HepG2 (cell line): ENCODE data around the gene PYCR2. TPM values are rescaled to one million over a fixed set of nuclear protein-coding genes. Genes with fewer than 3 reads are reported as not detected.

ENCODE experiments used
- CENPX ChIP-seq: sonication (generic); formaldehyde crosslinking; IDR thresholded peaks from 2 replicates; pipeline ENCODE4 v1.9.0; 2021; ENCODE audit warnings: mild to moderate bottlenecking, missing genetic modification reagents, moderate library complexity
- EED ChIP-seq: sonication (generic); formaldehyde crosslinking; IDR thresholded peaks from 2 replicates; pipeline ENCODE4 v1.5.0; 2020; ENCODE audit warnings: mild to moderate bottlenecking, missing genetic modification reagents
- KLF15 ChIP-seq: sonication (generic); formaldehyde crosslinking; IDR thresholded peaks from 2 replicates; pipeline ENCODE4 v1.8.1; 2023; ENCODE audit warnings: borderline replicate concordance, mild to moderate bottlenecking, inconsistent platforms, missing genetic modification reagents, mixed read lengths
- MED1 ChIP-seq: sonication (generic); formaldehyde crosslinking; IDR thresholded peaks from 2 replicates; pipeline ENCODE4 v1.4.0; 2020; ENCODE audit warnings: missing genetic modification reagents
- MTF1 ChIP-seq: sonication (generic); formaldehyde crosslinking; IDR thresholded peaks from 2 replicates; pipeline ENCODE4 v1.5.0; 2020; ENCODE audit warnings: missing genetic modification reagents
- MYC ChIP-seq: sonication (generic); formaldehyde crosslinking; IDR thresholded peaks from 2 replicates; pipeline ENCODE4 v1.9.0; 2021; ENCODE audit warnings: missing genetic modification reagents, borderline replicate concordance
- NCOA5 ChIP-seq: sonication (generic); formaldehyde crosslinking; IDR thresholded peaks from 2 replicates; pipeline ENCODE4 v1.4.0; 2020; ENCODE audit warnings: missing genetic modification reagents
- PHF5A ChIP-seq: IDR thresholded peaks from one replicate; pipeline ENCODE4 v1.6.1; 2018; ENCODE audit warnings: low read depth, missing genetic modification reagents; ENCODE audit not compliant: unreplicated experiment
- PLRG1 ChIP-seq: fragments of 450-650 bp; conservative IDR thresholded peaks from 2 replicates; pipeline ENCODE4 v1.6.1; 2016
- PRMT3 ChIP-seq: sonication (generic); formaldehyde crosslinking; IDR thresholded peaks from 2 replicates; pipeline ENCODE4 v1.8.1; 2022; ENCODE audit warnings: low read depth, mild to moderate bottlenecking, moderate library complexity, missing genetic modification reagents, borderline replicate concordance
- SP2 ChIP-seq: sonication (generic); formaldehyde crosslinking; IDR thresholded peaks from 2 replicates; pipeline ENCODE4 v1.5.1; 2020; ENCODE audit warnings: mild to moderate bottlenecking, missing genetic modification reagents
- SP5 ChIP-seq: IDR thresholded peaks from 2 replicates; pipeline ENCODE4 v1.6.1; 2016; ENCODE audit warnings: low read depth, borderline replicate concordance
- XRCC5 ChIP-seq: fragments of 200-400 bp; formaldehyde crosslinking; optimal IDR thresholded peaks from 2 replicates; pipeline ENCODE3; 2017; ENCODE audit warnings: mild to moderate bottlenecking, low read length
- ZFP36L1 ChIP-seq: sonication (generic); formaldehyde crosslinking; IDR thresholded peaks from 2 replicates; pipeline ENCODE4 v1.8.0; 2022; ENCODE audit warnings: mild to moderate bottlenecking, missing genetic modification reagents, moderate library complexity
- ZNF225 ChIP-seq: sonication (generic); formaldehyde crosslinking; IDR thresholded peaks from 2 replicates; pipeline ENCODE4 v1.4.0; 2020; ENCODE audit warnings: mild to moderate bottlenecking, missing genetic modification reagents
- ZNF331 ChIP-seq: sonication (generic); formaldehyde crosslinking; IDR thresholded peaks from 2 replicates; pipeline ENCODE4 v1.4.0; 2020; ENCODE audit warnings: missing genetic modification reagents
- polyA plus RNA-seq, 8 experiments: library from polyadenylated mRNA; depleted of rRNA in 3 of 8; stranded (reverse) in 7 of 8; unstranded in 1 of 8; fragments of >200 nt; fragmentation: Illumina TruSeq in 4 of 8; extraction: Trizol in 4 of 8; gene quantifications; 2 replicates each; pipeline versions ENCODE4 v1.2.1 to v1.2.3, GENCODE V29; 2011 to 2016; ENCODE audit warnings: low read depth in 4 of 8, missing spikeins in 1 of 8, mixed read lengths in 1 of 8; ENCODE audit not compliant: insufficient read depth in 1 of 8
- total RNA-seq, 5 experiments: library from RNA; depleted of rRNA; stranded (reverse); fragments of >200 nt; fragmentation: Illumina TruSeq; extraction: Trizol; gene quantifications; 2 replicates each; pipeline ENCODE4 v1.2.3, GENCODE V29; 2016; ENCODE audit warnings: low read depth in 1 of 5
- TF ChIP-seq, protein P1 (sequence below): sonication (generic); formaldehyde crosslinking; IDR thresholded peaks from 2 replicates; pipeline ENCODE4 v1.4.0; 2020; ENCODE audit warnings: mild to moderate bottlenecking, missing genetic modification reagents
- TF ChIP-seq, protein P2 (sequence below): sonication (generic); formaldehyde crosslinking; IDR thresholded peaks from 2 replicates; pipeline ENCODE4 v1.4.0; 2020; ENCODE audit warnings: missing genetic modification reagents
- TF ChIP-seq, protein P3 (sequence below): sonication (generic); formaldehyde crosslinking; IDR thresholded peaks from 2 replicates; pipeline ENCODE4 v1.9.0; 2021; ENCODE audit warnings: mild to moderate bottlenecking, missing genetic modification reagents

Gene PYCR2
- total and polyA plus RNA-seq, 2 of the 13 experiments (the other 11 are each of a cell fraction or from before 2014, with no cell fraction given), result 47.2 to 47.8 TPM

GRCh38 chr1:225911191-225912130 lies 12.6 kb downstream of the PYCR2 start (continued):
- TF ChIP-seq ZFP36L1 (CRISPR knock-in tag) (no peak), MYC (CRISPR knock-in tag) (peak; percentile 49; the same call in 1 of the 2 replicates), XRCC5 (peak; percentile 55), MTF1 (CRISPR knock-in tag) (no peak), PRMT3 (CRISPR knock-in tag) (no peak), ZNF225 (CRISPR knock-in tag) (no peak), SP5 (CRISPR knock-in tag) (no peak), PHF5A (CRISPR knock-in tag) (no peak), SP2 (CRISPR knock-in tag) (no peak), PLRG1 (no peak), MED1 (CRISPR knock-in tag) (peak; percentile 13; the same call in 1 of the 2 replicates), NCOA5 (CRISPR knock-in tag) (no peak), KLF15 (CRISPR knock-in tag) (no peak), ZNF331 (CRISPR knock-in tag) (no peak), EED (CRISPR knock-in tag) (no peak), CENPX (CRISPR knock-in tag) (no peak)
- TF ChIP-seq, protein P1, sequence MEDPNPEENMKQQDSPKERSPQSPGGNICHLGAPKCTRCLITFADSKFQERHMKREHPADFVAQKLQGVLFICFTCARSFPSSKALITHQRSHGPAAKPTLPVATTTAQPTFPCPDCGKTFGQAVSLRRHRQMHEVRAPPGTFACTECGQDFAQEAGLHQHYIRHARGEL, result no peak
- TF ChIP-seq, protein P2, sequence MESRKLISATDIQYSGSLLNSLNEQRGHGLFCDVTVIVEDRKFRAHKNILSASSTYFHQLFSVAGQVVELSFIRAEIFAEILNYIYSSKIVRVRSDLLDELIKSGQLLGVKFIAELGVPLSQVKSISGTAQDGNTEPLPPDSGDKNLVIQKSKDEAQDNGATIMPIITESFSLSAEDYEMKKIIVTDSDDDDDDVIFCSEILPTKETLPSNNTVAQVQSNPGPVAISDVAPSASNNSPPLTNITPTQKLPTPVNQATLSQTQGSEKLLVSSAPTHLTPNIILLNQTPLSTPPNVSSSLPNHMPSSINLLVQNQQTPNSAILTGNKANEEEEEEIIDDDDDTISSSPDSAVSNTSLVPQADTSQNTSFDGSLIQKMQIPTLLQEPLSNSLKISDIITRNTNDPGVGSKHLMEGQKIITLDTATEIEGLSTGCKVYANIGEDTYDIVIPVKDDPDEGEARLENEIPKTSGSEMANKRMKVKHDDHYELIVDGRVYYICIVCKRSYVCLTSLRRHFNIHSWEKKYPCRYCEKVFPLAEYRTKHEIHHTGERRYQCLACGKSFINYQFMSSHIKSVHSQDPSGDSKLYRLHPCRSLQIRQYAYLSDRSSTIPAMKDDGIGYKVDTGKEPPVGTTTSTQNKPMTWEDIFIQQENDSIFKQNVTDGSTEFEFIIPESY (CRISPR knock-in tag), result peak; percentile 98
- TF ChIP-seq, protein P3, sequence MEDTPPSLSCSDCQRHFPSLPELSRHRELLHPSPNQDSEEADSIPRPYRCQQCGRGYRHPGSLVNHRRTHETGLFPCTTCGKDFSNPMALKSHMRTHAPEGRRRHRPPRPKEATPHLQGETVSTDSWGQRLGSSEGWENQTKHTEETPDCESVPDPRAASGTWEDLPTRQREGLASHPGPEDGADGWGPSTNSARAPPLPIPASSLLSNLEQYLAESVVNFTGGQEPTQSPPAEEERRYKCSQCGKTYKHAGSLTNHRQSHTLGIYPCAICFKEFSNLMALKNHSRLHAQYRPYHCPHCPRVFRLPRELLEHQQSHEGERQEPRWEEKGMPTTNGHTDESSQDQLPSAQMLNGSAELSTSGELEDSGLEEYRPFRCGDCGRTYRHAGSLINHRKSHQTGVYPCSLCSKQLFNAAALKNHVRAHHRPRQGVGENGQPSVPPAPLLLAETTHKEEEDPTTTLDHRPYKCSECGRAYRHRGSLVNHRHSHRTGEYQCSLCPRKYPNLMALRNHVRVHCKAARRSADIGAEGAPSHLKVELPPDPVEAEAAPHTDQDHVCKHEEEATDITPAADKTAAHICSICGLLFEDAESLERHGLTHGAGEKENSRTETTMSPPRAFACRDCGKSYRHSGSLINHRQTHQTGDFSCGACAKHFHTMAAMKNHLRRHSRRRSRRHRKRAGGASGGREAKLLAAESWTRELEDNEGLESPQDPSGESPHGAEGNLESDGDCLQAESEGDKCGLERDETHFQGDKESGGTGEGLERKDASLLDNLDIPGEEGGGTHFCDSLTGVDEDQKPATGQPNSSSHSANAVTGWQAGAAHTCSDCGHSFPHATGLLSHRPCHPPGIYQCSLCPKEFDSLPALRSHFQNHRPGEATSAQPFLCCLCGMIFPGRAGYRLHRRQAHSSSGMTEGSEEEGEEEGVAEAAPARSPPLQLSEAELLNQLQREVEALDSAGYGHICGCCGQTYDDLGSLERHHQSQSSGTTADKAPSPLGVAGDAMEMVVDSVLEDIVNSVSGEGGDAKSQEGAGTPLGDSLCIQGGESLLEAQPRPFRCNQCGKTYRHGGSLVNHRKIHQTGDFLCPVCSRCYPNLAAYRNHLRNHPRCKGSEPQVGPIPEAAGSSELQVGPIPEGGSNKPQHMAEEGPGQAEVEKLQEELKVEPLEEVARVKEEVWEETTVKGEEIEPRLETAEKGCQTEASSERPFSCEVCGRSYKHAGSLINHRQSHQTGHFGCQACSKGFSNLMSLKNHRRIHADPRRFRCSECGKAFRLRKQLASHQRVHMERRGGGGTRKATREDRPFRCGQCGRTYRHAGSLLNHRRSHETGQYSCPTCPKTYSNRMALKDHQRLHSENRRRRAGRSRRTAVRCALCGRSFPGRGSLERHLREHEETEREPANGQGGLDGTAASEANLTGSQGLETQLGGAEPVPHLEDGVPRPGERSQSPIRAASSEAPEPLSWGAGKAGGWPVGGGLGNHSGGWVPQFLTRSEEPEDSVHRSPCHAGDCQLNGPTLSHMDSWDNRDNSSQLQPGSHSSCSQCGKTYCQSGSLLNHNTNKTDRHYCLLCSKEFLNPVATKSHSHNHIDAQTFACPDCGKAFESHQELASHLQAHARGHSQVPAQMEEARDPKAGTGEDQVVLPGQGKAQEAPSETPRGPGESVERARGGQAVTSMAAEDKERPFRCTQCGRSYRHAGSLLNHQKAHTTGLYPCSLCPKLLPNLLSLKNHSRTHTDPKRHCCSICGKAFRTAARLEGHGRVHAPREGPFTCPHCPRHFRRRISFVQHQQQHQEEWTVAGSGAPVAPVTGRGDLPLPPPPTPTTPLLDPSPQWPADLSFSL, result no peak
